ENCODE data around the gene TAPBP.

The TAPBP gene

DNA sequence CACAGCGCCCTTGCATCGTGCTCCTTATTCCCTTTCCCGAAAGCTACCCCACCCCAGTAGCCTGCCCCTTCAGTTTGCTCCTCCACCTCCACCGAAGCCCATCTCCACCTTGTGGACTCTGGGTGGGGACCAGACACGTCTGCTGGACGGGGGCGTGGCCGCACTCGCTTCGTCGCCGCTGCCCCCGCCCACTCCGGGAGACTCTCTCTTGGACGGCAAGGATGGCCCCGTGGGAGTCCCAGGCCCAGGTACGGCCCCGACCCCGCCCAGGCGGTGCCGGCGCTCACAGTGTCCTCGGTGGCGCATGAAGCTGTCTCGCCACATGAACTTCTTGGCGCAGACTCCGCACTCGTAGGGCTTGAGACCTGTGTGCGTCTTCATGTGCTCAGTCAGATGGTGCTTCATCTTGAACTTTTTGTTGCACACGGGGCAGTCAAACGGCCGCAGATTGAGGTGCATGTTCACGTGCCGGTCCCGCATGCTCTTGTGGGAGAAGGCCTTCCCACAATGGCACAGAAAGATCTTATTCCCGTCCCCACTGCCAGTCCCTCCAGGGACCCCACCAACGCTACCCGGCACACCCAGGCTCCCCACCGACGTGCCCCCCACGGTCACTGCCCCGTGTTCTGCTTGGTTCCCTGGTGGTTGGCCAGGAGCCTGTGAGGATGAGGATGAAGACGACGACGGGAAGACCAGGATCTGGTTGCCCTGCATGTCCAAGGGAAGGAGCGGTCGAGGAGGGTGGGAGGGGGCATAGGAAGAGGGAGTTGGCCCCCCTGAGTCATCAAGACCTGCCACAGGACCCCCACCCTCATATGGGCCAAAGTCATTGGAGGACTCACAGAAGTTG lies 1.3 kb upstream of the TAPBP start:
- Mint-ChIP-seq H3K4me3 (peak overlapping the region; percentile 97), H3K36me3 (peaks cover 3% of the 10 kb centered on the region), H3K27ac (peak overlapping the region; percentile 97), H3K9me3 (ENCODE audit: low read depth) (no peaks in the 10 kb centered on the region), H3K27me3 (no peaks in the 10 kb centered on the region), H3K4me1 (ENCODE audit: low read depth) (peaks cover 64% of the 10 kb centered on the region)

DNA sequence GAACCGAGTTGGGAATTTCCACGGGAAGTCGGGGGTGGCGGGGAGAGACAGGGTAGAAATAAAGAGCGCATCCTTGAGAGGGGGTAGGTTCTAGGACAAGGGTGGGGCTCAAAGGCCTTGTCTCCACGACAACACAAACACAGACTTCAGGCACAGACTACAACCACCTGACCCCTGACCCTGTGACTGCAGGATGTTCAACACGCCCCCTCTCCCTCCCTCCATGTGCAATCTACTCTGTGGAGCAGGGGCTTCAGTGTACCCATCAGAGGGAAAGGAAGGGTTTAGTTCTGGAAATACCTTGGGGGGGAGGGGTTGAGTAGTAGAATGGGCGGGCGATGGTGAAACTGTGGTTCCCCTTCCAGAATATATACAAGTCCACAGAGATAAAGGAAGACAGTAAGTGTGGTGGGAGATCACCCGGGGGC lies 651 bp upstream of the TAPBP start:
- peaks cover 3% of the 10 kb centered on the region for H3K36me3 Mint-ChIP-seq
- H3K9me3 Mint-ChIP-seq (ENCODE audit: low read depth): no peaks in the 10 kb centered on the region
- no peaks in the 10 kb centered on the region for H3K27me3 Mint-ChIP-seq
- peaks cover 60% of the 10 kb centered on the region for H3K4me1 Mint-ChIP-seq (ENCODE audit: low read depth)
- H3K27ac Mint-ChIP-seq: peak overlapping the region; percentile 97
- H3K4me3 Mint-ChIP-seq: peak overlapping the region; percentile 97

DNA sequence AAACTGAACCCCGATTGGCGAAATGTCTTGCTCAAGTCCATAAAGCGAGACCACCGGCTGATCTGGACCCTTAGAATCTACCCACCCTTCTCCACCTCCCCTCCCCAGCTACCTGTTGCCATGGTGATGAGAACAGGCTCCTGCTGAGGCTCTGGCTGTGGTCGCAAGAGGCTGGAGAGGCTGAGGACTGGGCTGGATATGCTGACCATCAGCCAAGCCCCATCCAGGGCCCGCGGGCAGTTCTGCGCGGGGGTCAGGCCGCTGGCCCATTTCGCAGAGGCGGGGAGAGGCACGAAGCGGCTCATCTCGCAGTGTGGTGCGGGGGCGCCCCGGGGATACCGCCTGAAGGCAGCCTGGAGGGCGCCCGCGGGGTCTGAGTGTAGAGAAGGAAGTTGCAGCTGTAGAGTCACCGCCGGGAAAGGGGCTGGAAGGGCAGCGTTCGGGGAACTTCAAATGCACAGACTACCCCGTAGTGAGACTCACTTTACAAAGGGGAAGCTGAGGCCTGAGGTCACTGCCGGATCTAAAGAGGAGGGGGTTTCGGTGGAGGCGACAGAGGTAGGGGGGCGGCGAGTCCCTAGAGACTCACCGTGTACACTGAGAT lies 671 bp downstream of the TAPBP start:
- Mint-ChIP-seq H3K4me3 (peak overlapping the region; percentile 97), H3K36me3 (peaks cover 4% of the 10 kb centered on the region), H3K9me3 (ENCODE audit: low read depth) (no peaks in the 10 kb centered on the region), H3K4me1 (ENCODE audit: low read depth) (peaks cover 56% of the 10 kb centered on the region), H3K27ac (peak overlapping the region; percentile 97), H3K27me3 (no peaks in the 10 kb centered on the region)

DNA sequence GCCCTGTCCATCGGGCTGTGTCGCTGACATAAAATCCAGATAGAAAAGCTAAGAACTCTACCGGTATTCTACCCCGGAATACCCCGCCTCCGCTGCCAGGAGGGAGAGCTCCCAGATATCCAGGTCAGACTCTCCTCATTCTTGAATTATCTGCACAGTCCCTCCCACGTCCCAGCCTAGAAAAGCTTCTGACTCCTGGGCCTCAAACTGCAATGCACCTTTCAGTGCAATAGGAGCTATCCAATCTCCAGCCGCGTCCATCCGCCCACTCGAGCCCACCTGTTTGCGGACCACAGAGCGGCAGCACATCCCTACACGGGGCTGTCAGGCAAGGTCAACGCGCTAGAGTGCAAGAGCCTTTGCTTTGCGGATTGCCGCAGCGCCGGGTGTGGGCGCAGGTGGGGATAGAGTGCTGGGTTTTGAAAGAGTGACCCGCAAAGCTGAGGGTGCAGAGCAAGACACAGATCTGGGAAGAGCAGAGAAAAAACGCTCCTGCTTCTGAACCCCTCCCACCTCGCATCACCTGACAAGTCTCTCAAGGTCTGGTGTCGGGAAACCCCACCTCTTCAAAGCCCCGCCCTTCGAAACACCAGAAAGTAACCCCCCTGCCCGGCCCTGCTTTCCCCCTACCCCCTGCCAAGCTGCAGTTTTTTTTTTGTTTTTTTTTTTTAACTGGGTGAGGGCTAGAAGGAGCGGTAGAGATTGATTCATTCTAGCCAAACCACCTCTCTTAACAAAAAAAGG lies 1.3 kb downstream of the TAPBP start:
- H3K4me3 Mint-ChIP-seq: peak overlapping the region; percentile 97
- peaks cover 4% of the 10 kb centered on the region for H3K36me3 Mint-ChIP-seq
- H3K9me3 Mint-ChIP-seq (ENCODE audit: low read depth): no peaks in the 10 kb centered on the region
- peaks cover 53% of the 10 kb centered on the region for H3K4me1 Mint-ChIP-seq (ENCODE audit: low read depth)
- no peaks in the 10 kb centered on the region for H3K27me3 Mint-ChIP-seq
- H3K27ac Mint-ChIP-seq: peak overlapping the region; percentile 97

DNA sequence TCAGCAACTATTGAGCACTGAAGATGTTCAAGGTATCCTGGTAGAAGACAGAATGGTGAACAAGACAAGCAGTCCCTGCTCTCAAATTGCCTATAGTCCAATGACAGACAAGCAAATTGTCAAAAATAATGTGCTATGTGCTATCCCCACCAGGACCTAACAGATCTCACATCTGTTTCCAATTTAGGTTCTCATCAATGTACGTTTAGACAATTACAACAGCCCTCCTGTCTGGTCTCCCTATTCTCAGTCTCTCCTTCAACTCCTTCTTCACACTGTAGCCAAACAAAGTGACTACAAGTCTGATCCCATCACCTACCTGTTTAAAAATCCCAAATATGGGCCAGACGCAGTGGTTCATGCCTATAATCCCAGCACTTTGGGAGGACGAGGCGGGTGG lies 7.5 kb downstream of the TAPBP start:
- peaks cover 4% of the 10 kb centered on the region for H3K36me3 Mint-ChIP-seq
- no peaks in the 10 kb centered on the region for H3K9me3 Mint-ChIP-seq (ENCODE audit: low read depth)
- H3K27me3 Mint-ChIP-seq: no peaks in the 10 kb centered on the region
- peaks cover 43% of the 10 kb centered on the region for H3K4me1 Mint-ChIP-seq (ENCODE audit: low read depth)
- no peak overlapping the region for H3K4me3 Mint-ChIP-seq
- peak overlapping the region; percentile 17 for H3K27ac Mint-ChIP-seq

DNA sequence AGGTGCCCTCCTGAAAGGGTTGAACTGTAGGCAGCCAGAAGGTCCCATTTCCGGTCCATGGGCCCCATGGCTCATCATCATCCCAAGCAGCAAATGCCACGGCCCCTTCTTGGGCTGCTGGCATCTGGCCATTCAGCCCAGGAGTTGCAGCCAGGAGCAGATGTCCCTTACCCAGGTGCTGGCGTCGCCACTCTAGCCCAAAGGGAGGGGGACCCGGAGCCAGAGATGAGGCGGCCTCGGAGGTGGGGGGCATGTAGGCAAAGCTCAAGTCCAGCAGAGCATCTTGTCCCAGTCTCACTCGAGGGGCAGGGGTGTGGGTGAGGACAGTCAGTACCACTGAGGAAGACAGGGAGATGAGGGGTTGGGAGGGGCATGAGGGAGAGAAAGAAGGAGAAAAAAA lies 8.8 kb downstream of the TAPBP start:
- peaks cover 4% of the 10 kb centered on the region for H3K36me3 Mint-ChIP-seq
- H3K9me3 Mint-ChIP-seq (ENCODE audit: low read depth): no peaks in the 10 kb centered on the region
- no peak overlapping the region for H3K27ac Mint-ChIP-seq
- H3K27me3 Mint-ChIP-seq: no peaks in the 10 kb centered on the region
- no peak overlapping the region for H3K4me3 Mint-ChIP-seq
- peaks cover 41% of the 10 kb centered on the region for H3K4me1 Mint-ChIP-seq (ENCODE audit: low read depth)

DNA sequence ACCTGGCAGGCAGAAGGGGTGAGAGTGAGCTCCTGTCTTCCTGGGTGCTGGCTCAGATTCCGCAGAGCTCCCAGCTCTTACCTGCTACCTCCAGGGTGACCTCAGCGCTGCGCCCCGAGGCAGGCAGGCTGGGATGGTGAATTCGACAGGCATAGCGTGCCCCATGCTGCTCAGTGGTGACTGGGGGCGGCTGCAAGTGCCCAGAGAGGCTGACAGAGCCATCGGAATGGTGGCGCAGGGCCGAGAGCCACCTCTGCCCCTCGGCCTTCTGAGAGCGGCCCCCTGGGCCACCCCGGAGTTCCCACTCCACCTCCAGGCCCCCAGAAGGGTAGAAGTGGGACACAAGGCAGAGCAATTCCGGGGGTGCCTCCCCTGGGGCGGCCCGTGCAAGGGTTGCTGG lies 9.7 kb downstream of the TAPBP start:
- peaks cover 7% of the 10 kb centered on the region for H3K36me3 Mint-ChIP-seq

GRCh38 chr6:33301877-33302276 lies 12.0 kb downstream of the TAPBP start:
- H3K27me3 Mint-ChIP-seq: no peaks in the 10 kb centered on the region
- H3K36me3 Mint-ChIP-seq: peaks cover 3% of the 10 kb centered on the region
- H3K4me1 Mint-ChIP-seq (ENCODE audit: low read depth): peaks cover 46% of the 10 kb centered on the region
- H3K9me3 Mint-ChIP-seq (ENCODE audit: low read depth): no peaks in the 10 kb centered on the region
- no peak overlapping the region for H3K4me3 Mint-ChIP-seq
- H3K27ac Mint-ChIP-seq: peak overlapping the region; percentile 67

More for the DNA sequence above, 9.7 kb downstream of the TAPBP start:
- no peaks in the 10 kb centered on the region for H3K27me3 Mint-ChIP-seq
- peak overlapping the region; percentile 83 for H3K27ac Mint-ChIP-seq
- no peaks in the 10 kb centered on the region for H3K9me3 Mint-ChIP-seq (ENCODE audit: low read depth)
- peaks cover 47% of the 10 kb centered on the region for H3K4me1 Mint-ChIP-seq (ENCODE audit: low read depth)
- H3K4me3 Mint-ChIP-seq: no peak overlapping the region

DNA sequence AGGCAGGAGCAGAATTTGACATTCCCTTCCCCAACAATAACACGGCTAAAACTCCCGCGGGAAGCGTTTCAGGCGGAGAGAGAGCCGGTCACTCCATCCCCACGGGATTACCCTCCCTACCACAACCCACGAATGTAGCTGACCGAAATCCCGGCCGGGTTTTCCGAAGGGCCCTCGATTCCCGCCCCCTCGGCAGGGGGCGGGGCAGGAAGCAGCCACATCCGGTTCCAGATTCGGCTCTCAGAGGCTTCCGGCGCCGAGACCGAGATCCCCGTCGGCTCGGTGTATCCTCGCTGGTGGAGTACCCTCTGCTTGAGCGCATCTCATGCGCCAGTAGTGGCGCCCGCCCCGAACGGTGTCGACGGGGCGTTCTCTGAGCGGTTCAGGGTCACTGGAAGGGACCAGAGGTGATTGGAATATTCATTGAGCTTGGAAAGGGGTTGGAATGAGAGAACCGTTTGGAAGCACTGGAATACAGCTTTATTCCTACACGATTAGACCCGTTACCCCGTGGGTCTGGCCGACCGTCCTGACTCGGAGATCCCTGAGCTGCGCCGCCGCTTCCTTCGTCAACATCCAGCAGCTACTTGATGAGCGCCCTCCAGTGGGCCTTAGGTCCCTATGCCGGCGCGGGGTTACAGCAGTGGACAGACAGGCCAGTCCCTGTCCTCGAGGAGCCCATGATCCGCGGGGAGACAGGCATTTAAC lies 14.5 kb downstream of the TAPBP start:
- peak overlapping the region; percentile 98 for H3K4me3 Mint-ChIP-seq
- H3K27me3 Mint-ChIP-seq: no peaks in the 10 kb centered on the region
- H3K36me3 Mint-ChIP-seq: peaks cover 3% of the 10 kb centered on the region
- H3K27ac Mint-ChIP-seq: peak overlapping the region; percentile 98
- H3K4me1 Mint-ChIP-seq (ENCODE audit: low read depth): peaks cover 38% of the 10 kb centered on the region
- no peaks in the 10 kb centered on the region for H3K9me3 Mint-ChIP-seq (ENCODE audit: low read depth)

- Mint-ChIP-seq H3K36me3 (peaks cover 3% of the 10 kb centered on the region), H3K4me1 (ENCODE audit: low read depth) (peaks cover 36% of the 10 kb centered on the region), H3K27ac (peak within 1 kb of the TSS; percentile 98)
Measured at GRCh38 chr6:33298773-33299236, 15.1 kb downstream of the TAPBP start, which contains the start of gene RGL2. Gene RGL2, minus strand, starts transcription at chr6:33298942. Its CDS starts 332 bp downstream, at chr6:33298610.

DNA sequence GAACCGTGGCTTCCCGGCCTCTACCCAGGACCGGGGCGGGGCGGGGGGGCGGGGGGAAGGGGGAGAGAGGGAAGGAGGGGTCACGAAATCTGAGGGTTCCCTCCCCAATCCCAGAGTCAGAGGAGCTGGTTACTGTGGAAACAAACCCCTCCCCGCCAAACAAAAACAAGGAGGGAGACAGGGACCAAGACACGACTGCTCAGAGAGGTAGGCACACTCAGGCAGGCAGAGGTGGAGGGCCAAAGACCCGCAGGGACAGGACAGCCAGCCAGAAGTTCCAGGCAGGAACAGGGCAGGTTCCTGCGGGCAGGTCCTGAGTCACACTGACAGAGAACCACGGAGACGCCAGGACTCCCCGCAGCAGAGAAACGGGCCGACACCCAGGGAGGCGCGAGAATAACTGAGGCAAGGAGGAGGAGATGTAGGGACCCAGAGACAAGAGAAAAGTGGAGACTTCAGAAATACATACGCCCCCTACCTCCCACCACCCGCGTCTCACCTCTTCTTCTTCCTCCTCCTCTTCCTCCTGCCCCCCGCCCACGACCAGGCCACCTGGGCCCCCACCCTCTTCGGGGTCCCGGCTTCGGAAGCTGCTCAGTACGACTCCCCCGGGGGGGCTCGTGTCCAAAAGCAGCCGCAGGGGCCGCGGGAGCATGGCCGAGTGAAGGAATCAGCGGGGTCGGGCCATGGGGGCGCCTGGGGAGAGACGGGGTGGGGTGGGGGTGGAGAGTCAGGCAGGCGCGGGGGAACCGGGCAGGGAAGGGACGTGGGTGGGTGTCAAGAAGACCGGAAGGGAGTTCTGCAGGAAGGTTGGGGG lies 15.7 kb downstream of the TAPBP start:
- Mint-ChIP-seq H3K27ac (peak overlapping the region; percentile 92), H3K4me3 (peak overlapping the region; percentile 98), H3K4me1 (ENCODE audit: low read depth) (peaks cover 33% of the 10 kb centered on the region), H3K36me3 (peaks cover 3% of the 10 kb centered on the region), H3K9me3 (ENCODE audit: low read depth) (no peaks in the 10 kb centered on the region), H3K27me3 (no peaks in the 10 kb centered on the region)

More at GRCh38 chr6:33298773-33299236, 15.1 kb downstream of the TAPBP start, which contains the start of gene RGL2:
- H3K4me3 Mint-ChIP-seq: peak within 1 kb of the TSS; percentile 98
- H3K9me3 Mint-ChIP-seq (ENCODE audit: low read depth): no peaks in the 10 kb centered on the region
- H3K27me3 Mint-ChIP-seq: no peaks in the 10 kb centered on the region

DNA sequence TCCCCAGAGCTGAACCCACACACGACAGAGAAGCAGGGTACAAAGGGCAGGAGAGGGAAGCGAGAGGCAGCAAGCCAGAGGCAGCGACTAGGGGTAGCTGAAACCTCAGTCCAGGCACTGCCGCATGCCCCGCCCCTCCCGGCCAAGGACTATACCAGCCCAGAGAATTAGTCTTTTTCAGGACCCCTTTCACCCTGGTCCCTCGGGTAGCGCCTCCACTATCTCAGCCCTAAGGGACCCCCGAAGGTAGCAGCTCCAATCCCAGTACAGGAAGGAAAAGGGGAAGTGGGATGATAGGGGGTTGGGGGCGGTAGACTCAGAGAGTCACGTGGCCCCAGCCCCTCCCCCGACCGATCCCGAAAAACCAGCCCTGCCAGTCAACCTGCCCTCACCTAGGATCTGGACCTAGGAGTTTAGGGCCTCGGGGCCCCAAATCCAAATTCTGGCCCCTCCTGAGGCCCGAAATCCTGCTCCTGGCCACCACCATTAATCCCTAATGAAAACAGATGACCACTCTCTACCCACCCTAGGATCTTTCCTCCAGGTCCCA lies 16.4 kb downstream of the TAPBP start:
- Mint-ChIP-seq H3K9me3 (ENCODE audit: low read depth) (no peaks in the 10 kb centered on the region), H3K27me3 (no peaks in the 10 kb centered on the region), H3K36me3 (peaks cover 3% of the 10 kb centered on the region), H3K4me3 (peak overlapping the region; percentile 46), H3K27ac (peak overlapping the region; percentile 73), H3K4me1 (ENCODE audit: low read depth) (peaks cover 33% of the 10 kb centered on the region)

DNA sequence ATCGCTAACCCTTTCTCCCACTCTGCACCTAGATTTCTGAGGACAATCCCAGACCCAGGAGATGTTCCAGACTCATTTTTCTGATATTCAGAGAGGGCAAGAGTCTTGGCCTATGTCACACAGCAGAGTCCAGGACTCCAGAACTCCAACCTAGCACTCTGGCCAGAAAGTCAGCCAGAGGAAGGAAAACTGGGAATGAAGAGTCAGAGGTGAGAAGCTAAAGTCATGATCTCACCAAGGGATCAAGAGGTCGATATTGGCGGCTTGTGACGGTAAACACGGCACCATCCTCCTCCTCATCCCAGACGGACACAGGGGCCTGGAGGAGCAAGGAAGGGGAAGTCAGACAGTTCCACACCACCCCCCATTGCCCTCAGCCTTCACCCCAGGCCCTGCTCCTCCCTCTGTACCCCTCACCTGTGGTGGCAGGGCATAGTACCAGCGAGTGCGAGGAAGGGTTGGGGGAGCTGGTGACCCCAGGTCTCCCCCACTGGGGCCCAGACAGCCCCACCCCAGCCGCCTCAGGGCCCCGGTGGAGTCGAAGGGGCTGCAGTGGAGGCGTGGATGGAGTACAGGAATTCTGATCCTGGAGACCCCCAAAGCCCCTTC lies 17.0 kb downstream of the TAPBP start:
- Mint-ChIP-seq H3K4me3 (peak overlapping the region; percentile 46), H3K27me3 (no peaks in the 10 kb centered on the region), H3K9me3 (ENCODE audit: low read depth) (no peaks in the 10 kb centered on the region), H3K36me3 (peaks cover 3% of the 10 kb centered on the region), H3K4me1 (ENCODE audit: low read depth) (peaks cover 33% of the 10 kb centered on the region), H3K27ac (peak overlapping the region; percentile 73)
